GM12892 (cell line): ENCODE results near the gene RASA1.
"Not testable (repeated sequence)": the region's sequence is repeated elsewhere in the genome, so short reads cannot be mapped to it uniquely, and the experiment has no call there.

Experiments used
- DNase-seq: peaks from one replicate; pipeline ENCODE4 v3.0.0; 2011; ENCODE audit not compliant: insufficient read length
- FAIRE-seq: peaks from 2 replicates; lab custom pipeline; 2011; peaks lifted over from hg19 to GRCh38; lab: Jason Lieb, UNC
- POLR2A ChIP-seq: IDR thresholded peaks from 2 replicates; pipeline ENCODE4 v1.6.1; 2011; ENCODE audit warnings: low read depth, low read length, control low read depth
- POLR2AphosphoS5 ChIP-seq: IDR thresholded peaks from 2 replicates; pipeline ENCODE4 v1.6.1; 2011; ENCODE audit warnings: low read depth, low read length, control low read depth
- TAF1 ChIP-seq: IDR thresholded peaks from 2 replicates; pipeline ENCODE4 v1.6.1; 2011; ENCODE audit warnings: low read depth, mild to moderate bottlenecking, control low read depth, low read length, borderline replicate concordance

Gene RASA1

GRCh38 chr5:87298692-87299362 lies 31.1 kb downstream of the RASA1 start:
- no peak for TF ChIP-seq TAF1
- no peak for TF ChIP-seq POLR2AphosphoS5
- no peak for TF ChIP-seq POLR2A
- FAIRE-seq (no peak), DNase-seq (no peak)

GRCh38 chr5:87300176-87300575 lies 32.5 kb downstream of the RASA1 start:
- TF ChIP-seq TAF1 (no peak), POLR2AphosphoS5 (no peak), POLR2A (no peak)
- no peak for DNase-seq
- FAIRE-seq, result no peak

- FAIRE-seq, result peak; percentile 5
- TF ChIP-seq POLR2A, result no peak
- no peak for TF ChIP-seq TAF1
- no peak for TF ChIP-seq POLR2AphosphoS5
- no peak for DNase-seq
Observed at GRCh38 chr5:87300744-87301143, 33.1 kb downstream of the RASA1 start.

GRCh38 chr5:87302061-87302460 lies 34.4 kb downstream of the RASA1 start:
- no peak for DNase-seq
- TF ChIP-seq TAF1, result no peak
- TF ChIP-seq POLR2AphosphoS5, result no peak
- no peak for TF ChIP-seq POLR2A
- peak; percentile 67 for FAIRE-seq

- DNase-seq (no peak), FAIRE-seq (no peak)
- no peak for TF ChIP-seq POLR2AphosphoS5
- TF ChIP-seq POLR2A, result no peak
- no peak for TF ChIP-seq TAF1
Observed at GRCh38 chr5:87303324-87303723, 35.6 kb downstream of the RASA1 start.

GRCh38 chr5:87306090-87306489 lies 38.4 kb downstream of the RASA1 start:
- DNase-seq, FAIRE-seq: not testable (repeated sequence)

- no peak for DNase-seq
- peak; percentile 61 for FAIRE-seq
- TF ChIP-seq TAF1, result no peak
- TF ChIP-seq POLR2AphosphoS5, result no peak
- TF ChIP-seq POLR2A, result no peak
Observed at GRCh38 chr5:87307796-87308423, 40.2 kb downstream of the RASA1 start.

- DNase-seq (no peak), FAIRE-seq (no peak)
- TF ChIP-seq POLR2A (no peak), TAF1 (no peak), POLR2AphosphoS5 (no peak)
Observed at GRCh38 chr5:87311405-87312279, 44.0 kb downstream of the RASA1 start.

GRCh38 chr5:87313216-87313615 lies 45.5 kb downstream of the RASA1 start:
- DNase-seq, result no peak
- FAIRE-seq, result no peak
- TF ChIP-seq TAF1, result no peak
- no peak for TF ChIP-seq POLR2A
- TF ChIP-seq POLR2AphosphoS5, result no peak

- no peak for TF ChIP-seq TAF1
- TF ChIP-seq POLR2AphosphoS5, result no peak
- TF ChIP-seq POLR2A, result no peak
- no peak for DNase-seq
- FAIRE-seq, result no peak
Observed at GRCh38 chr5:87319469-87319868, 51.8 kb downstream of the RASA1 start.

GRCh38 chr5:87321605-87322004 lies 53.9 kb downstream of the RASA1 start:
- FAIRE-seq, result no peak
- TF ChIP-seq POLR2A (no peak), TAF1 (no peak), POLR2AphosphoS5 (no peak)
- DNase-seq, result no peak

- TF ChIP-seq TAF1 (no peak), POLR2AphosphoS5 (no peak), POLR2A (no peak)
- FAIRE-seq (no peak), DNase-seq (no peak)
Observed at GRCh38 chr5:87322381-87322780, 54.7 kb downstream of the RASA1 start.
